Testis (tissue), 2 donors: ENCODE measurements around the gene GANC.

ENCODE experiments used
- POLR2A ChIP-seq: fragments of 450-650 bp; IDR thresholded peaks from one replicate; pipeline ENCODE4 v1.6.1; 2017; ENCODE audit warnings: antibody characterized with exemption, mild to moderate bottlenecking, moderate library complexity
- TF ChIP-seq, protein P1 (sequence below), 3 experiments: fragments of 450-650 bp in 2 of 3; fragments of 200-600 bp in 1 of 3; sonication (generic) in 1 of 3; IDR thresholded peaks; one replicate each; pipeline ENCODE4 v1.5.1; 2016 to 2019; ENCODE audit warnings: antibody characterized with exemption in 3 of 3, mild to moderate bottlenecking in 2 of 3, moderate library complexity in 1 of 3

DNA sequence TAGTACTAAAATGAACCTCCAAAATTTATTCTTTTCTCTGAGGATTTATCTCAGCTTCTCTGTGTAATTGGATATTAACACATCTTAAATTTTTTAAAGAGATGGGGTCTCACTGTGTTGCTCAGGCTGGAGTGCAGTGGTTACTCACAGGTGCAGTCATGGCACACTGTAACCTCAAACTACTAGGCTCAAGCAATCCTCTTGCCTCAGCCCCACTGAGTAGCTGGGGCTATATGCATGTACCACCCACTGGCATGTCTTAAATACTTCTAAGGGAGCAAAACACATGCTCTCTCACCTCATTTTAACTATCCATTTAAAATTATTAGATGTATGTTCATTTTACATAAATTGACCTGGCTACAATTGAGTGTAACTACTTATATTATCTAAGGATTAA lies 11.6 kb downstream of the GANC start:
- TF ChIP-seq, protein P1, sequence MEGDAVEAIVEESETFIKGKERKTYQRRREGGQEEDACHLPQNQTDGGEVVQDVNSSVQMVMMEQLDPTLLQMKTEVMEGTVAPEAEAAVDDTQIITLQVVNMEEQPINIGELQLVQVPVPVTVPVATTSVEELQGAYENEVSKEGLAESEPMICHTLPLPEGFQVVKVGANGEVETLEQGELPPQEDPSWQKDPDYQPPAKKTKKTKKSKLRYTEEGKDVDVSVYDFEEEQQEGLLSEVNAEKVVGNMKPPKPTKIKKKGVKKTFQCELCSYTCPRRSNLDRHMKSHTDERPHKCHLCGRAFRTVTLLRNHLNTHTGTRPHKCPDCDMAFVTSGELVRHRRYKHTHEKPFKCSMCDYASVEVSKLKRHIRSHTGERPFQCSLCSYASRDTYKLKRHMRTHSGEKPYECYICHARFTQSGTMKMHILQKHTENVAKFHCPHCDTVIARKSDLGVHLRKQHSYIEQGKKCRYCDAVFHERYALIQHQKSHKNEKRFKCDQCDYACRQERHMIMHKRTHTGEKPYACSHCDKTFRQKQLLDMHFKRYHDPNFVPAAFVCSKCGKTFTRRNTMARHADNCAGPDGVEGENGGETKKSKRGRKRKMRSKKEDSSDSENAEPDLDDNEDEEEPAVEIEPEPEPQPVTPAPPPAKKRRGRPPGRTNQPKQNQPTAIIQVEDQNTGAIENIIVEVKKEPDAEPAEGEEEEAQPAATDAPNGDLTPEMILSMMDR (IDR thresholded peaks at IDR 0.05), result no peak
- no peak for TF ChIP-seq POLR2A
